Mucosa of stomach (tissue), 1 donor: ENCODE data around the gene CDK19.

Experiments
- H3K27me3 ChIP-seq: one replicate; pipeline ENCODE4 v1.7.0; 2013; ENCODE audit warnings: mild to moderate bottlenecking, low read length; ENCODE audit not compliant: control insufficient read depth, insufficient read depth
- H3K36me3 ChIP-seq: one replicate; pipeline ENCODE4 v1.7.0; 2013; ENCODE audit warnings: low read length; ENCODE audit not compliant: control insufficient read depth, insufficient read depth
- H3K4me1 ChIP-seq: one replicate; pipeline ENCODE4 v1.7.0; 2013; ENCODE audit warnings: mild to moderate bottlenecking, low read length; ENCODE audit not compliant: control insufficient read depth, insufficient read depth
- H3K4me3 ChIP-seq: one replicate; pipeline ENCODE4 v1.7.0; 2013; ENCODE audit warnings: low read length
- H3K9ac ChIP-seq: one replicate; pipeline ENCODE4 v1.7.0; 2013; ENCODE audit warnings: mild to moderate bottlenecking, low read length, moderate library complexity
- H3K9me3 ChIP-seq: one replicate; pipeline ENCODE4 v1.7.0; 2013; ENCODE audit warnings: mild to moderate bottlenecking, low read length, moderate library complexity; ENCODE audit not compliant: control insufficient read depth
- donor health status: Pancreatic carcinoma.

The CDK19 gene

GRCh38 chr6:110660066-110660655, 155.1 kb downstream of the CDK19 start:
- Histone ChIP-seq H3K36me3 (no peaks in the 10 kb centered on the region), H3K4me1 (peaks cover 23% of the 10 kb centered on the region), H3K4me3 (no peak overlapping the region), H3K9ac (no peak overlapping the region), H3K27me3 (no peaks in the 10 kb centered on the region), H3K9me3 (no peaks in the 10 kb centered on the region)

- Histone ChIP-seq H3K27me3 (no peaks in the 10 kb centered on the region), H3K4me3 (no peak overlapping the region), H3K36me3 (no peaks in the 10 kb centered on the region), H3K9ac (no peak overlapping the region), H3K4me1 (peaks cover 18% of the 10 kb centered on the region), H3K9me3 (no peaks in the 10 kb centered on the region)
These were observed 156.5 kb downstream of the CDK19 start for GRCh38 chr6:110658631-110659211.

- Histone ChIP-seq H3K36me3 (no peaks in the 10 kb centered on the region), H3K4me3 (no peak overlapping the region), H3K9ac (no peak overlapping the region), H3K27me3 (no peaks in the 10 kb centered on the region), H3K9me3 (no peaks in the 10 kb centered on the region), H3K4me1 (peaks cover 27% of the 10 kb centered on the region)
These were observed 158.8 kb downstream of the CDK19 start for GRCh38 chr6:110656492-110656891.

DNA sequence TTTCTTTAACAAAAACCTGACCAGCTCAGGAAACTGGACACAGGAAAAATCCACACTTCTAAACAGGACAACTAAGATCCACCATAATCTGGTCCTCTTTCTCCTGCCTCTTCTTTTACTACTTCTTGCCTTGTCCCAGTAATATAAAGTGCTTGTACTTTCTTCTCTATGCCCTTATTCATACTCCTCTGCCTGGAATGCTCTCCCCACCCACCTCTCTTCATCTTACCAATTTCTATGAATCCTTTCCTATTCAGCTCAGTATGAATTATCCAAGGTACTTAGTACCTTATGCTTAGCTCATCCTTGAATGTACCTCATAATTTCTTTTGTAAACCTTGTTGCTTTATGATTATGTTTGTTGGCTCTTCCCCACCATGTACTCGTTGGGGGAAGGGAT, 159.4 kb downstream of the CDK19 start:
- H3K9ac ChIP-seq = no peak overlapping the region
- no peaks in the 10 kb centered on the region for H3K27me3 ChIP-seq
- H3K4me3 ChIP-seq = no peak overlapping the region
- H3K4me1 ChIP-seq = peaks cover 27% of the 10 kb centered on the region
- H3K36me3 ChIP-seq = no peaks in the 10 kb centered on the region
- H3K9me3 ChIP-seq = no peaks in the 10 kb centered on the region

- Histone ChIP-seq H3K27me3 (no peaks in the 10 kb centered on the region), H3K9ac (no peak overlapping the region), H3K4me1 (peaks cover 27% of the 10 kb centered on the region), H3K9me3 (no peaks in the 10 kb centered on the region), H3K36me3 (no peaks in the 10 kb centered on the region), H3K4me3 (no peak overlapping the region)
These were observed 161.0 kb downstream of the CDK19 start for GRCh38 chr6:110654096-110654820.

DNA sequence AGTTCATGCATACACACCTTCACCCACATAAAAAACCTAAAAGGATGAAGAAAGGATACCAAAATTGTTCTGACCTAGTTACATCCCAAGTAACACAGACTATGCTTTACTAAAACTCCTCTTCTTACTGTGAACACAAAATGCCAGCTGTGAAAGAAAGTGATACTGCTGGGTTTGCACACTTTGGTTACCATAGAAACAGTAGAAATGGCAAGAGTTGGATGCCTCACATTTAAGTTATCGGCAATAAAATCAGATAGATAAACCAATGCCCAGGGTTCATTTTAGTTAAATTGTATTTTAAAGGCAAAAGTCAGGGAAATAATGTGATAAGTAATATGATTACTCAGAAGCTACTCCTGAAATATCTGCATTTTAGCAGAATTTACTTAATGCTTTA, 161.9 kb downstream of the CDK19 start:
- H3K36me3 ChIP-seq = no peaks in the 10 kb centered on the region
- H3K27me3 ChIP-seq = no peaks in the 10 kb centered on the region
- H3K9ac ChIP-seq = no peak overlapping the region
- H3K4me1 ChIP-seq = peaks cover 27% of the 10 kb centered on the region
- no peaks in the 10 kb centered on the region for H3K9me3 ChIP-seq
- H3K4me3 ChIP-seq = no peak overlapping the region

DNA sequence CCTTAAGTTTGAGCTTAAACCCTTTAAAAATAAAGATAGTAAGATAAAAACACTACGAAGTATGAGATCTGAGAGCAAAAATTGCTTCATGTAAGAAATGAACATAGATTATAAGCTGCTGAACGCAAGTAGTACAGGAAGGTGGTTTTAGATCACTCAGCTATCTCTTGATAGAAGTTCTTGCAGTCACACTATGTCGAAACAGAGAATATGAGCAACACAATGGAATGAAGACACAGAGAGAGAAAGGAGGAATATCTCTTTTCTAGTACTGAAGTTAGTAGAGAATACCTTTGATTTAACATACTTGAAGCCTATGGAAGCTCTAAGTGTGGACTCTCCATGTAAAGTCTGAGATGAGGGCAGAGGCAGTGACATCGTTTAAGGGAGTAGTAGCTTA, 162.7 kb downstream of the CDK19 start:
- Histone ChIP-seq H3K9ac (no peak overlapping the region), H3K4me3 (no peak overlapping the region), H3K36me3 (no peaks in the 10 kb centered on the region)

DNA sequence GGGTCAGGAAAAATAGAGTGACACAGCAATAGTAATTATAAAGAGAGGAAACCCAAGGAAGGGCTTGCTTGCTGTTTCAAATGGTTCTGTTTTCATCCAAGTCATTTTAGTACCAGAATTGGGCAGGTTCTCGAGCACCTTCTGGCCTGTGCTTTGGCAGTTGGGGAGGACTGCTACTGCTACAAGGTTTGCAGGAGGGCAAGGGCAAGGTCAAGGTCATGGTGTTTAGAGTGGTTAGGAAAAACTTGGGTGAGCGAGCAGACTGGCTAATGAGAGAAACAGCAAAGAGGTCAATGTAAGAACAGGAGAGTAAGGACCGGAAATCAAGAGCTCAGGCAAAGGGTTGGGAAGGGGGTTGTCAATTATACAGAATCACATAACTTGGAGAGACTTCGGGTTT, 164.5 kb downstream of the CDK19 start:
- Histone ChIP-seq H3K9ac (no peak overlapping the region), H3K4me1 (peaks cover 14% of the 10 kb centered on the region), H3K36me3 (no peaks in the 10 kb centered on the region), H3K27me3 (no peaks in the 10 kb centered on the region), H3K9me3 (no peaks in the 10 kb centered on the region), H3K4me3 (no peak overlapping the region)

More for the DNA sequence above, 162.7 kb downstream of the CDK19 start:
- Histone ChIP-seq H3K27me3 (no peaks in the 10 kb centered on the region), H3K9me3 (no peaks in the 10 kb centered on the region), H3K4me1 (peaks cover 27% of the 10 kb centered on the region)

GRCh38 chr6:110649704-110650103, 165.6 kb downstream of the CDK19 start:
- Histone ChIP-seq H3K4me3 (no peak overlapping the region), H3K9me3 (no peaks in the 10 kb centered on the region), H3K36me3 (no peaks in the 10 kb centered on the region), H3K9ac (no peak overlapping the region), H3K27me3 (no peaks in the 10 kb centered on the region), H3K4me1 (peaks cover 10% of the 10 kb centered on the region)

DNA sequence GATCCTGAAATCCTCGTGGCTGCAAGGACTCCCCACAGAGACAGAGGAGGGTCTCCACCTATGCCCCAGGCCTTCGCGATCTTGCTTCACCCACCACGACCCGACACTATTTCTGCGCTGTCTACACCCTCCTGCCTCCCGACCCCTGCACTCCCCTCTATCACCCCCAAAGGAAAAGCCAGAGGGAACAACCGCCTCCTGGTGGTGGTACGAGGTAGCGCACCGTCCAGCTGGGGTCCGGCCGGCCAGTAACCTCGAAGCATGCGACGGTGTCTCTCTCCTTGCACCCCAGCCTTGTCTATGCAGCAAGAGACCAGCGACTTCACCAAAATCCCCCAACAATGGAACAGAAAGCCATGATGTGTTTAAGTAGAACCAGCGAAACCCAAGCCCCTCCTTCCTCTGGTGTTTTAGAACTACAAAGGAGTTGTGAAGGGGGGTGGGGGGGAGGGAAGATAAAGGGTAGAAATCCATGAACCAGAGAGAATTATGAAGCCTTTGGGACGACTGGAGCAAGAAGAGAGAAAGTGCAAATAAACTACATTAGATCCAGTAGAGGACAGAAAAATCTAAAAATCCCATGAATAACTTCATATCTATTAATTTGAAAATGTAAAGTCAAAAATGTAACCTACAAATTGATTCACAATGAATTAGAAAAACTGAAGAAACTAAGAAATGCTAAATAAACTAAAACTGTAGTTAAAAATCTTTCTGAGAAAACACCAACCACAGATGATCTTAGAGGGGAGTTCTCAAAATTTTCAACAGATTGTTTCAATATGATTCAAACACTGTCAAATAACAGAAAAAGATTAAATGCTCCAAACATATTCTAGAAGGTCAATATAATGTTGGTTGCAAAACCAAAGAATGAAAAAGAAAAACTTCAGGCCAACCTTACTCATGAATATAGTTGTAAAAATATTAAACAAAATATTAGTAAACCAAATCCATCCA, 168.0 kb downstream of the CDK19 start:
- no peaks in the 10 kb centered on the region for H3K27me3 ChIP-seq
- H3K4me1 ChIP-seq = no peaks in the 10 kb centered on the region
- H3K9me3 ChIP-seq = no peaks in the 10 kb centered on the region
- H3K4me3 ChIP-seq = no peak overlapping the region
- H3K36me3 ChIP-seq = no peaks in the 10 kb centered on the region
- H3K9ac ChIP-seq = no peak overlapping the region

GRCh38 chr6:110646419-110646698, 168.9 kb downstream of the CDK19 start:
- H3K4me1 ChIP-seq = no peaks in the 10 kb centered on the region
- no peak overlapping the region for H3K9ac ChIP-seq
- H3K9me3 ChIP-seq = no peaks in the 10 kb centered on the region
- no peaks in the 10 kb centered on the region for H3K36me3 ChIP-seq
- H3K27me3 ChIP-seq = no peaks in the 10 kb centered on the region
- H3K4me3 ChIP-seq = no peak overlapping the region
